SKM-1 treated with dmso at 0.1 percent for 144 hours (cell line): ENCODE measurements around the gene RNASE11.
"Not testable (repeated sequence)": the region's sequence is repeated elsewhere in the genome, so short reads cannot be mapped to it uniquely, and the experiment has no call there.

ENCODE experiments used
- DNase-seq: peaks from one replicate; lab custom pipeline; 2025; ENCODE audit not compliant: unreplicated experiment; lab: John Stamatoyannopoulos, UW

The RNASE11 gene

DNA sequence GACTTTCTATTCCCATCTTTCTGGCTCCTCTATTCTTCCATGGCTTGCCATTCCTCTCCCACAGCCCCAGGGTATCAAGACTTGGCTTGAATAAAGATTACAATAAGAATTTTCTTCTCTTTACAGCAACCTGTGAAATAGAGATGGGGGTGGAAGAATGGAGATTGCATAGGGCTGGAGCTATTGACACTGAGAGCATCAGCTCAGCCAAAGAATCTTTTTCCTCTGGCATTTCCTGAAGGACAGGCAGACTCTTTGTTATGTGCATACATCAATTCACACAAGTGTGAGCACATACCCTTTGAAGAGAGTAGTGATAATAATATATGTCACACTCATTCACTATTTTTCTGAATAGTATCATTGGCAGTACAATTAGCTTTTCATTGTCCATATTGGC lies 4.7 kb downstream of the RNASE11 start:
- no peak for DNase-seq

DNA sequence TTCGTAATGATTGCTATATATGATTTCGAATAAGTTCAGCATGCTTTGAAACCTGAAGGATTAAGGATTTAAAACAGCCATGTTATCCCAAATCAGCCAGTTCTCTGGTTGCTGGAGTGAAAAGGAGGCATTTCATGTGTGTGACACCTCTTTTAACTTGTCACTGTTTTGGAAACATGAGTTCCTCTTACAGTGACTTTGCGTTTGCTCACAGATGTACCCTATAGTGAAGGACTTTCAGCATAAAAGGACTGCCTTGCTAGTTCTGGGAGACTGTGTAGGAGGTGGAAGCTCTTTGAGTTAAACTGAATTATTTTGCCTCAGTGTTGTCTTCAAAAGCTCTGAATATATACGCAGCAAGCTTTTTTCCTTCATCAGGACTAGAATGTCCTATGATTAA lies 7.6 kb downstream of the RNASE11 start:
- DNase-seq: no peak

DNA sequence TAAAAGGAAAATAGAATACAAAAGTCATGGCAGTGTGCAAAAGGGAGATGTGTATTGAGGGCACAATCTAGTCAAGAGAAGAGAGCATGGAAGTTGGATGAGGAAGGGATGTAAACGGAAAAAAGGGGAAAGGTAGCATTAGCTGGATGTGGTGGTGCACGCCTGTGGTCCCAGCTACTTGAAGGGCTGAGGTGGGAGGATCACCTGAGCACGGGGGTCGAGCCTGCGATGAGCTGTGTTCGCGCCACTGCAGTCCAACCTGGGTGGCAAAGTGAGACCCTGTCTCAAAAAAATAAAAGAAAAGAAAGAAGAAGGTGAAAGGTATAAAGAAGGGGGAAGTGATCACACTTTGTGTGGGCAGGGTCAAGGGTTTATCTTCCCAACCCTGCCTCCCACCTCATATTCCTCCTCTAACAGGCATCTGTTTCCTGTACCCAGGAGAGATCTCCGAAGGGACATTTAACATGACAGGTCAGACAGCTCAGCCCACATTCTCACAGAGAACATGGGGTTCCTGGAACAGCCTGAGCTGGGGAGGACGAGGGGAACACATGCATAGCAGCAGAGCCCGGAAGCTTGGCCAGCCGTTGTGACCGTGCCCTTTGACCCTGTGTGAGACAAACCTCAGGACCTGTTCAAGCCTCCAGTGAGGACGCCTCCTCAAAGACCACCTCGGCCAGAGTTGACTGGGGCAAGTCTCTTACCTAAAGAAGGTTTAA lies 8.9 kb downstream of the RNASE11 start:
- no peak for DNase-seq

- DNase-seq: no peak
Observed at GRCh38 chr14:20578325-20578724, 9.5 kb downstream of the RNASE11 start.

- not testable (repeated sequence) for DNase-seq
Observed at GRCh38 chr14:20572382-20572990, 15.3 kb downstream of the RNASE11 start.

DNA sequence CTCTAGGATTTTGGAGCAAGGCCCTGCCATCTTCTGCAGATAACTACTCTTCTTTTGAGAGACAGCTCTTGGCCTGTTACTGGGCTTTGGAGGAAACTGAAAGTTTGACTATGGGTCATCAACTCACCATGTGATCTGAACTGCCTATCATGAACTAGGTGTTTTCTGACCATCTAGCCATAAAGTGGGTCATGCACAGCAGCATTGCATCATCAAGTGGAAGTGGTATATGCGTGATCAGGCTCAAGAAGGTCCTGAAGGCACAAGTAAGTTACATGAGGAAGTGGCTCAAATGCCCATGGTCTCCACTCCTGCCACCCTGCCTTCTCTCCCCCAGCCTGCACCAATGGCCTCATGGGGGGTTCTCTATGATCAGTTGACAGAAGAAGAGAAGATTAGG lies 17.1 kb downstream of the RNASE11 start:
- not testable (repeated sequence) for DNase-seq

- DNase-seq: not testable (repeated sequence)
Observed at GRCh38 chr14:20569865-20570264, 17.9 kb downstream of the RNASE11 start.

DNA sequence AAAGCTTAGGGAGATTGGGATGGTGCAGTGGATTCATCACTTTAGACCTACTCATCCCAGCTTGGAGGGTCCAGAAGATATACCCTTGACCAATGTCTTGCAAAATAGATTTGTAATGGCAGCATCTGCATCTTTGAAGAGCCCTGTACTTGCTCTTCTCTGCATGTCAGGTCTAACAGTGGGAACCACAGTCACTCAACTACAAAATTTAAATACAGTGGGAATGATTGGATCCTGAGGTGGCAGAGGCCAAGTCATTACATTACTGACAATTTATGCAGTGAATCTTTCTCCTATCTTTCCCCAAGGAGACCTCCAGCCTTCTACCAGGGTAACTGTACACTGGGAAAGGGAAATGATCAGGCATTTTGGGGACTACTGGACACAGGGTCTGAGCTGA lies 18.7 kb downstream of the RNASE11 start:
- no peak for DNase-seq

GRCh38 chr14:20568393-20568792 lies 19.4 kb downstream of the RNASE11 start:
- no peak for DNase-seq

DNA sequence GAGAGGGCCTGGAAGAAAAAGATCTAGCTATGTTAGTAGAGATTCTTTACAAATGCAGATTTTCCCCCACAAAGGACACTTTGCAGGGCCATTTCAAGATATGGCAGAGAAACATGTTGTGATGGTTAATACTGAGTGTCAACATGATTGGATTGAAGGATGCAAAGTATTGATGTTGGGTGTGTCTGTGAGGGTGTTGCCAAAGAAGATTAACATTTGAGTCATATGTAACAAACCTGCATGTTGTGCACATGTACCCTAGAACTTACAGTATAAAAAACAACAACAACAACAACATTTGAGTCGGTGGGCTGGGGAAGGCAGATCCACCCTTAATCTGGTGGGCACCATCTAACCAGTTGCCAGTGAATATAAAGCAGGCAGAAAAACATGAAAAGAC lies 20.6 kb downstream of the RNASE11 start:
- DNase-seq: not testable (repeated sequence)

- no peak for DNase-seq
Observed at GRCh38 chr14:20564501-20564997, 23.3 kb downstream of the RNASE11 start.

GRCh38 chr14:20563971-20564370 lies 23.8 kb downstream of the RNASE11 start:
- no peak for DNase-seq

- no peak for DNase-seq
Observed at GRCh38 chr14:20560961-20561360, 26.8 kb downstream of the RNASE11 start, which contains the start of gene RNASE9. RNASE9 (minus strand) TSS chr14:20561047.

DNA sequence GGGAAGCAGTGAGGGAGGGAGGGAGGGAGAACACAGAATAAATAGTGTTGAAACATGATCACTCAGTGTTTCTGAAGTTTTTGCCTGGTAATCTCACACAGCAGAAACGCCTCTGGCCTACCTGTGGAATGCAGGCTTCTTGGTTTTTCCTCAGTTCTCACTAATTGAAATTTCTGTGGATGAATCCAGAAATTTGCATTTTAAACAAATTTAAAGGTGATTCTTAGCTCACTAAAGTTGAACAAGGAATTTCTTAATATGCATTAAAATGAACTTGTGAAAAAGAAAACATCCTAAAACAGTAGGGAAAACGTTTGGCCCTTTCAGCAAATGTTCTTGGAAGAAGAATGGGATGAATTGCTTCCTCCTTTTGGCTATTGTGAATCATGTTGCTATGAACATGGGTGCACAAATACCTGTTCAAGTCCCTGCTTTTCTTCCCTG lies 28.3 kb downstream of the RNASE11 start:
- DNase-seq: no peak

DNA sequence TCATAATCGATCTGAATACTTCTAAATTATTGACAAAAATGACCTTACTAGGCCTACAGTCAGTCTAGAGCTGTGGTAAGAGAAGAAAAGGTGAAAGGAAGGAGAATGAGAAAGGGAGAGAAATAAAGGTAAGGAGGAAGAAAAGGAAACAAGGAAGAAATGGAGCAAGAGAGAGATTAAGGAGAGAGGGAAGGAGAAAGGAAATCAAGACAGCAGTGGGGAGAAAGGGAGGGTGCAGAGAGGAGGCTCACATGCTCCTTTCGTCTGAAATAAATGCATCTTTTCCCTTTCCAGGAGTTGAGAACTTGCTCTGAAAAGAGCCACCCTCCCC lies 30.6 kb downstream of the RNASE11 start:
- no peak for DNase-seq

DNA sequence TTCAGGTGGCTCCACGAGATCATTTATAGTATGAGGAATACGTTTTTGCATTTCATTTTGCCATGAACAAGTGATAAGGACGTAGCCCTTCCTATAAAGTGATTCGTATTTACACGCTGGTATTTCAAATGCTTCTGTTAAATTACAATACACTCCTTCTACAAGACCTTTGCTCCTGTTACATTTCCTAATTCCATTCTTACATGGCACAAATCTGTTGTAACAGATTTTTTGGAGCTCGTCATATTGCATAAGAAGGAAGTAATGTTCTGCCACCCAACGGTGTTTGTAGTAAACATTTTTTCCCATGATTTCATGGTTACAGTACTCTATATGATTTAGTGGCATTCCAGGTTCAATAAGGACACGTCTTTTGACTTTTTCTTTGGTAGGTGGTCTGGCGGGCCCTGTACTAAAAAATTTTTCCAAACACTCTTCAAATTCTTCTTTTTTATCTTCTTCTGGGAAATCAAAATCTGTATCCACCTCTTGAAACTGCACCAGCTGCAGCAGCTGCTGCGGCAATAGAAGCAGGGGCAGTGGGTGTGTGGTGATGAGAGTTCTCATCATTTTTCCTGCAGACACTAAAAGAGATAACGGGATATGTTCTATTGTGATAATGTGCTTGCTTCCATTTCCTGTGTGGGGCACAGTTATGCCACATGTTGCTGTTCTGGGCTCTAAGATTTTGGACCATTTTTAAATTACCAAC lies 31.1 kb downstream of the RNASE11 start:
- DNase-seq: no peak

DNA sequence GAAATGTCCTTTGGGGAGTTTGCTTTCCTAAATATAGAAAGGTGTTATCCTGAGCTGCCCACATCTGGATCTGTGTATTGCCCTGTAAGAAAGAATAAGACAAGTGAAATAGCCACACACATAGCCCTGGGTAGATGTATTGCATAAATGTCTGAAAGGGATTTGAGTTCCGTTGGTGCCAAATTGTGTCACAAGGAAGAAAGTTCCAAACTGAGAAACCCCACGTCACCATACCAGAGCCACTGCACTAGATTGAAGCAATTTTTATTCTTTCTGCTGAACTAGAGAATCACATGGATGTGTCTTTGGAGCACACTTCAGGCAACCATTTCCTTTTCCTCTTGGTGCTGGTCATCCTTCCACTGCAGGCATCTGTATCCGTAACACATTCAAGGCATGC lies 32.0 kb downstream of the RNASE11 start:
- no peak for DNase-seq

DNA sequence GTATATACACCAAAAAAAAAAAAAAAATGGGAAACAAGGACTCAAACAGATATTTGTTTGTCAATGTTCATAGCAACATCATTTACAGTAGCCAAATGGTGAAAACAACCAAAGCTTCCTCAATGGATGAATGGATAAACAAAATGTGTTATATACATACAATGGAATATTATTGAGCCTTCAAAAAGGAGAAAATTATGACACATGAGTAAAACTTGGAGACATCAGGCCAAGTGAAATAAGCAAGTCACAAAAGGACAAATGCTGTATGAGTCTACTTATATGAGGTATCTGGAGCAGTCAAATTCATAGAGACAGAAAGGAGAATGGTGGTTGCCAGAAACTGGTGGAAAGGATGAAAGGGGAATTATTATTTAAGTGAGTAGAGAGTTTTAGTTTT lies 34.8 kb downstream of the RNASE11 start:
- no peak for DNase-seq

DNA sequence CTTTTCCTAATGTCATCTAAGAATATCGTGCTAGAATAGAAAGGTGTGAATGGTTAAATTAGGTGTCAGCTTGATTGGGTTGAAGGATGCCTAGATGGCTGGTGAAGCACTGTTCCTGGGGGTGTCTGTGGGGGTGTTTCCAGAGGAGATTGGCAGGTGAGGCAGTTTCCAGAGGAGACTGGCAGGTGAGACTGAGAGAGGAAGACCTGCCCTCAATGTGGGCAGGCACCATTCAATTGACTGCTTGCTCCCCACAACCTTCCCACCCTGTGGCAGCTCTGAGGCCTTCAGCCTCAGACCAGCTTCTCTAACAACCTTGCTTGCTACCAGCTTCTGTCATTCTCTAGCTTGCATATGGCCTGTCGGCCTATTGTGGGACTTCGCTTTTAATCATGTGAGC lies 36.2 kb downstream of the RNASE11 start:
- DNase-seq: no peak

- no peak for DNase-seq
Observed at GRCh38 chr14:20550926-20551325, 36.9 kb downstream of the RNASE11 start.

DNA sequence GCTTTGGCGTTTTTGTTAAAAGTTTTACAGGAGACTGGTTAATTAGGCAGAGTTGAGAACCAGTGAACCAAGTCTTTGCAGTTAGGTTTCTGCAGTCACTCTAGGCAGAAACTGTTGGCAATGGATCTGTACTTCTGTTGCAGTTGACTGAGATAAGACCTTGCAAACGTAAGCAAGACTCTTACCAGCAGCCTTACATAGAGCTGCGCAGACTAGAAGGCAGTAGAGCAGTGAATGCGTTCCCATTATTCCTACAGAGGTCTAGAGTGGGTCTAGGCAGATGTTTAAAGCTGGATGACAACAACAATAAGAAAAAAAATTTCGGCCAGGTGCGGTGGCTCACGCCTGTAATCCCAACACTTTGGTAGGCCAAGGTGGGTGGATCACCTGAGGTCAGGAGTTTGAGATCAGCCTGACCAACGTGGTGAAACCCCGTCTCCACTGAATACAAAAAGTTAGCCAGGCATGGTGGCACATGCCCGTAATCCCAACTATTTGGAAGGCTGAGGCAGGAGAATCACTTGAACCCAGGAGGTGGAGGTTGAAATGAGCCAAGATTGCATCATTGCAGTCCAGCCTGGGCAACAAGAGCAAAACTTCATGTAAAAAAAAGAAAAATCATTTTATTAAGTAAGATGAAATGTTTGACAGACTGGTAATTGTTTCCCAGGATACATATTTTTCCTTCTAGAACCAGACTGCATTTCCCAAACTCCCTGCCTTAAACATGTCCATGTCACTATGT lies 39.2 kb downstream of the RNASE11 start:
- DNase-seq: no peak
